ENCODE results near the gene TMEM201.

DNA sequence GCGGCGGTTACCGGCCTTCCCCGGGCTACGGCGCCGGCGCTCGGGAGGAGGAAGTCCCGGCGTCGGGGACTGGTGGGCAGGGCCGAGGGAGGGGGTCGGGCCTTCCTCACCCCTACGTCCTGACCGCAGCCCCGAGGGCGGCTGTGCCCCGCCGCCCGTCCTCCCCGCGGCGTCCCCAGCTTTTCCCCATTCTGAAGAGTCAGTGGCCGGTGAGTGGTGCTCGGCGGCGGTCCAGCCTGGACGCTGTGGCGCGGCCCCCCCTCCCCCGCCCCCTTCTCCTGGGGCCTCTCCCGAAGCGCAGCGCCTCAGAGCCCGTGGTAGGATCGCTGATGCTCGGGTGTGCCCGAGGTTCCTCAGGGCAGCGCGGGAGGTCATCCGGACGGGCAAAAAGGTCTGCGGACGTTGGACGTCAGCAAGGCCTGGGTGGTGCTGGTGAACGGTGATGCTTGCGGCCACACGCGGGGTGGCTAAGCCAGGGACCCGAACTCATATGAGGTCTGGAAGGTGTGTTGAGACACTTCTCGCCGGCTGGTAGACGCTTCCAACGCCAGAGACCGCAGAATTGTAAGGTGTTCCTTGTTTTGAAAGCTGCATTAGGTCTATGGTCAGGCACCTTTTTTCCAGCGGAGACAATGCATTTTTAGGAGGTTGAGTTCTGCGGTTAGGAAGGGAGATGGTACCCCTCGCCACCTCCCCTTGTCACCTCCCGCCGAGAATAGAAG, 48.7 kb upstream of the TMEM201 start:
- TF ChIP-seq, protein P1, sequence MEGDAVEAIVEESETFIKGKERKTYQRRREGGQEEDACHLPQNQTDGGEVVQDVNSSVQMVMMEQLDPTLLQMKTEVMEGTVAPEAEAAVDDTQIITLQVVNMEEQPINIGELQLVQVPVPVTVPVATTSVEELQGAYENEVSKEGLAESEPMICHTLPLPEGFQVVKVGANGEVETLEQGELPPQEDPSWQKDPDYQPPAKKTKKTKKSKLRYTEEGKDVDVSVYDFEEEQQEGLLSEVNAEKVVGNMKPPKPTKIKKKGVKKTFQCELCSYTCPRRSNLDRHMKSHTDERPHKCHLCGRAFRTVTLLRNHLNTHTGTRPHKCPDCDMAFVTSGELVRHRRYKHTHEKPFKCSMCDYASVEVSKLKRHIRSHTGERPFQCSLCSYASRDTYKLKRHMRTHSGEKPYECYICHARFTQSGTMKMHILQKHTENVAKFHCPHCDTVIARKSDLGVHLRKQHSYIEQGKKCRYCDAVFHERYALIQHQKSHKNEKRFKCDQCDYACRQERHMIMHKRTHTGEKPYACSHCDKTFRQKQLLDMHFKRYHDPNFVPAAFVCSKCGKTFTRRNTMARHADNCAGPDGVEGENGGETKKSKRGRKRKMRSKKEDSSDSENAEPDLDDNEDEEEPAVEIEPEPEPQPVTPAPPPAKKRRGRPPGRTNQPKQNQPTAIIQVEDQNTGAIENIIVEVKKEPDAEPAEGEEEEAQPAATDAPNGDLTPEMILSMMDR (IDR thresholded peaks at IDR 0.05), result no peak
- no peak for TF ChIP-seq ESRRA (CRISPR knock-in tag; IDR thresholded peaks at IDR 0.05; ENCODE audit: borderline replicate concordance)

All from WTC11 (cell line).